Activated naive CD4-positive, alpha-beta T cell (primary cell): ENCODE data around the gene SMURF2.
"Not testable (repeated sequence)": the region's sequence is repeated elsewhere in the genome, so short reads cannot be mapped to it uniquely, and the experiment has no call there.

ENCODE experiments used
- DNase-seq, 4 experiments: peaks; one replicate each; lab custom pipeline; 2025; lab: John Stamatoyannopoulos, UW

SMURF2 gene

DNA sequence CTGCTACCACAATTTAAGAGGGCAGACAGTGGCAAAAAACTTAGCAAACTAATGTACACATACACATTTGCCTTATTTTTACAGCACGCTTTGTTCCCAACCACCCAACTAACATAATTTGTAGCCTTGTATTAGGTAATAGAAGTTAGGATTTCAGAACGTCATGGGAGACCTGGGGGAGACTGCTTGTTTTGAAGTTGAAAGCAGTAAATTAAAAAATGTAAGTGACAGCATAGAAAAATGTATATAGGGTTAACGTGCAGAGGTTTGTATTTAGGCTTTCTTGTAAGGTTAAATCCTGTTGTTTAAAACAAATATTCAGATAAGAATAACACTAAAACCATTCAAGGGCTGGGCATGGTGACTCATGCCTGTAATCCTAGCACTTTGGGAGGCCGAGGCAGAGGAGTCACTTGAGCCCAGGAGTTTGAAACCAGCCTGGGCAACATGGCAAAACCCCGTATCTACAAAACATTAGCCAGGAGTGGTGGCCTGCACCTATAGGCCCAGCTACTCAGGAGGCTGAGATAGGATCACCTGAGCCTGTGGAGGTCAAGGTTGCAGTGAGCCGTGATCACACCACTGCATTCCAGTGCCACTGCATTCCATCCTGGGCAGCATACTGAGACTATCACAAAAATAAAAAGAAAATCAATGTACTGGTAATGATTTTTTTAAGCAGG is 2.3 kb upstream of the SMURF2 start:
- not testable (repeated sequence) for DNase-seq

DNA sequence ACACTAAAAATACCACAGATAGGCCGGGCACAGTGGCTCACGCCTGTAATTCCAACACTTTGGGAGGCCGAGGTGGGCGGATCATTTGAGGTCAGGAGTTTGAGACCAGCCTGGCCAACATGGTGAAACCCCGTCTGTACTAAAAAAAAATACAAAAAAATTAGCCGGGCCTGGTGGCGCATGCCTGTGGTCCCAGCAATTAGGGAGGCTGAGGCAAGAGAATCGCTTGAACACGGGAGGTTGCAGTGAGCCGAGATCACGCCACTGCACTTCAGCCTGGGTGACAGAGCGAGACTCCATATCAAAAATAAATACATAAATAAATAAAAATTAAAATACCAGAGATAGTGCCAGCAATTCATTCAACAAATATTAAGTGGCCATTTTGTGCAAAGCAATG is 1.7 kb upstream of the SMURF2 start:
- not testable (repeated sequence) for DNase-seq

DNA sequence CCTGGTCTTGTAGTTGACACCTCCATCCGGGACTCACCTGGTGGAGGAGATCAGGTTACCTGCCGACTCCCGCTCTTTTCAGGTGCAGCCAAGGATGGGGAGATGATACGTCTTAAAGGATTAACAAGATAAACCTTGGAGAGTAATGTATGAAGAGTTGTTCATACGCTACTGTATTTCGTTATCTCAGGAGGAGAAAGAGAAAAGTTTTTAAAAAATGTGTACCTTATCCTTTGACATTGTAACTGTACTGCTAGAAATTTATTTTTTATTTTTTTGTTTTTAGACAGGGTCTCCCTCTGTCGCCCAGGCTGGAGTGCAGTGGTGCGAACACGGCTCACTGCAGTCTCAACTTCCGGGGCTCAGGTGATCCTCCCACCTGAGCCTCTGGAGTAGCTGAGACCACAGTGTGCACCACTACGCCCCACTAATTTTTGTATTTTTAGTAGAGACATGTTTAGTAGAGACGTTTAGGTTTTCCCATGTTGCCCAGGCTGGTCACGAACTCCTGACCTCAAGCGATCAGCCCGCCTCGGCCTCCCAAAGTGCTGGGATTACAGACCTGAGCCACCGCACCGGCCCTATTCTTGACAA is 764 bp upstream of the SMURF2 start:
- DNase-seq, result no peak

DNA sequence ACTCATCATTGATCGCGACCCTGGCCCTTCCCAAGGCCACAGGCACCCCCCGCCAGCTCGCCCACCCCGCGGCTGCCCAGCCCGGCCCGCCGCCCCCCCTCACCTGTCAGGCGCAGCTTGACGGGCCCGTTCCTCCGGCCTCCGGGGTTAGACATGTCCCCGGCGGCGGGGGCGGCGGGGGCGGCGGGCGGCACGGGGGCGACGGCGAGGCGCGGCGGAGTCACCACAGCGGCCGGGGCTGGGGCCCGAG is 456 bp downstream of the SMURF2 start:
- no peak for DNase-seq

DNA sequence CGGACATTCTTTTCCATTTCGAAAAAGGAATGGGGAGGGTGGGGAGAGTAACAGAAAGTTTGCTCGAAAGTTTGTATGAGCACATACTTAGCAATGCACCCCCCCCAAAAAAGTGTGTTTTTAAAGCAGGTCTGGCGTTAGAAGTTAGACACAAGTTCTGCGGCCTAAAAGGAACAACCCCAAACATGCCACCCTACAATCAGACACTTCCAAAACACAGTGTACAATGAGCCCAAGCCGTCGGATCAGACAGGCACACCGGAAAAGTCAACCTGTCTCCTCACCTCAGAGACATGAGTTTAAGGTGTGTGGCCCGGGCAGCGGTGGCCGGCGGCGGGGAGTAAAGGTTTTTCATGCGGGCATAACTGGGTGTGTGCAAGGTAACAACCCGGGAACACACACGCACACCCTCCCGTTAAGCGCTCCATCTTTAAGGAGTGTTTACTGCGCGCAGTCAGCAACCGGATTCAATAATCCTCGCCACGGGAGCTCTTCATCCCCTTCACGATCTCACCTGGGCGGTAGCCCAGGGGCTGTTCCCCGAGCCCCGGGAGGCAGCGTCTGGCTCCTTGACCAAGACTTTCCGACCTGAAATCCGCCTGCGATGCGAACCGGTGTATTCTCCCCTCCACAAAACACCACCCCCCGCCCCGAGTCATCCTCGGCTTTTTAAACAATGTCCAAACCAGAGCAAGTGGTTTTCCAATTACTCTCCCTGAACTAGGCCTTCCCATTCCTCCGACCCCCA is 955 bp downstream of the SMURF2 start:
- peak; percentile 5 to 18 (median 16) for DNase-seq

DNA sequence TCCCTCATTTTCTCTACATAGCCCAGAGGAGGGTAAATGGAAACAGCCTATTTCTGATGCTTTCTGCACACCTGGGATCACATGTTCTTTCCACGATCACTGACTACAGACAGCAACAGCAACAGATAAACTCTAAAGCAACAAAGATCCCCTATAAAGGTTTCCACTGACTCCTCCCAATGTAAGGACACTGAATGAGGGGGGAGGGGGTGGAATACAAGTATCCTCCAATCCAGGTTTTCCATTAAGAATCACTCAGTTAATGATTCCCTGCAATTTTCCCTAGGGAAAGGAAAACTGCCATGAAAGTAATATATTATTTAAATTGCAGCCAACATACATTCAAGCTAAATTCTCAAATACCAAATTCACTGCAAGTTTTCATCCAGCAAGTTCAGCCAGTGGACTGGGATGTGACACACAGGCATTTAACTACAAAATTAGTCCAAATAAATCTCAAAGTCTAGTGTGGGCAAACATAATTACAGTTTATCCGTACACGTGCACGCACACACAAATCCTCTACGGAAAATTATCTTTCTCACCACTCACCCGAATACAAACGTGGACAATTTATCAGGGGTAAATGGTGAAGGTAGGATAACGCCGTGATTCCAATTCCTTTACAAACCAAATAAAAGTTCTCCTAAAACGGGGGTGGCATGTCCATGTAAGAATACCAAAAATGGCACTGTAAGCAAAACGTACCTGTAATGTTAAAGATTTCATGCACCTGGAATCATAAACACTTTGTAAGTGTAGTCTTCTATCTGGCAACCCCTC is 1.7 kb downstream of the SMURF2 start:
- not testable (repeated sequence) for DNase-seq

DNA sequence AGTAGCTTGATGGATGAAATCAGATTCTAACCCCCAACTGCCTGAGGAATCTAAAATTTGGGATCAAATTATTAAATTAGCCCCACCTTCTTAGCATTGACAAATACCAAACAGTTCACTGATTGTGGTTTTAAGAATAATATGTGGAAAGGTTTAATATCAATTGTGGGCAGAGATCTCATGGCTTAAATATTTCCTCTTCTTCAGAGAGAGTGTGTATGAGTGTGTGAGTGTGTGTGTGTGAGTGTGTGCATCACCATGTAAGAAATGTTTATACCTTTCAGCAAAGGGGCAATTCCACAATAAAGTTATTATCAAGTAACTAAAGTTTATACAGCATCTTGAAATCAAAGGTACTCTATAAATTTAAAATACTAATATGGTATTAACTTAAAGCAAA is 3.2 kb downstream of the SMURF2 start:
- DNase-seq, result no peak

DNA sequence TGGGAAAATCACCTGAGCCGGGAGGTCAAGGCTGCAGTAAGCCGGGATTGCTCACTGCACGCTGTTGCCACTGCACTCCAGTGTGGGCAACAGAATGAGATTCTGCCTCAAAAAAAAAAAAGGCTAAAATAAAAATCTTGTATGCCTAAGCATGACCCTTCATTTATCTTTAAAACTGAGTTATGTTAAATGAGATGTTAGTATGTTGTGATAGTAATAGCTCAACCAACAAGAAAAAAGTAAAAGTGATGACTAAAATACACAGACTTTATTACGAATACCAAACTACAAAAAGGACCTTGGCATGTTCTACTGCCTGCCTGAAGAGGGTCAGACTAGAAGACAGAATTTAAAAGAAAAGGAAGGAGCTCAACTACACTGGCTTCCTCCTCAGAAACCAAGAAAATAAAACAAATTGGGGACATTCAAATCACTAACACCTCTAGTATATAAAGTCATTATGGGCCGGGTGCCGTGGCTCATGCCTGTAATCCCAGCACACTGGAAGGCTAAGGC is 4.4 kb downstream of the SMURF2 start:
- DNase-seq, result no peak

DNA sequence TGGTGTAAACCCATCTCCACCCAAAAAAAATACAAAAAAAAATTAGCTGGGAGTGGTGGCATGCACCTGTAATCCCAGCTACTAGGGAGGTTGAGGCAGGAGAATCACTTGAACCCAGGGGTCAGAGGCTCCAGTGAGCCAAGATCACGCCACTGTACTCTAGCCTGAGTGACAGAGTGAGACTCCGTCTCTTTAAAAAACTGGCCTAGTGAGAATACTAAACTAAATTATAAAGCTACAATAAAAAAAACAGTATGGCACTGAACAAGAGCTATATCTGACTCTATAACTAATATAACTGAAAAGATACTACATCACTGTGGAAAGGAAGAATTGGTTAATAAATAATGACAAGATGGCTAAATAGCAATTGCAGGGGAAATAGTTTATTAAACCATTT is 6.4 kb downstream of the SMURF2 start:
- DNase-seq, result no peak

DNA sequence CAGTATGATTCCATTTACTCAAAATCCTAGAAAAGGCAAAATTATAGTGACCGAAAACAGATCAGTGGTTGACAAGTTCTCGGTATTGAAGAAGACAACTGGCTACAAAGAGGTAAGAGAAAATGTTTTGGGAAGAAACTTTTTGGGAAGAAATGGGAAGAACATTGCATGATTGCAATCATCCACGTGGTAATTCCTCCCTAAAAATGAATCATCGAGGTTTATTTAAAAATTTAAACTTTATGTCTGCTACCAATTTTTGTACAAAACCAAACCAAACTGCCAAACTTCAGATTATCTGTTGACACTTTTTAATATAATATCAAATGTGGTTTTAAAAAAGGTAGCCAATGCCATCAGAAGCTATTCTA is 8.1 kb downstream of the SMURF2 start:
- no peak for DNase-seq

DNA sequence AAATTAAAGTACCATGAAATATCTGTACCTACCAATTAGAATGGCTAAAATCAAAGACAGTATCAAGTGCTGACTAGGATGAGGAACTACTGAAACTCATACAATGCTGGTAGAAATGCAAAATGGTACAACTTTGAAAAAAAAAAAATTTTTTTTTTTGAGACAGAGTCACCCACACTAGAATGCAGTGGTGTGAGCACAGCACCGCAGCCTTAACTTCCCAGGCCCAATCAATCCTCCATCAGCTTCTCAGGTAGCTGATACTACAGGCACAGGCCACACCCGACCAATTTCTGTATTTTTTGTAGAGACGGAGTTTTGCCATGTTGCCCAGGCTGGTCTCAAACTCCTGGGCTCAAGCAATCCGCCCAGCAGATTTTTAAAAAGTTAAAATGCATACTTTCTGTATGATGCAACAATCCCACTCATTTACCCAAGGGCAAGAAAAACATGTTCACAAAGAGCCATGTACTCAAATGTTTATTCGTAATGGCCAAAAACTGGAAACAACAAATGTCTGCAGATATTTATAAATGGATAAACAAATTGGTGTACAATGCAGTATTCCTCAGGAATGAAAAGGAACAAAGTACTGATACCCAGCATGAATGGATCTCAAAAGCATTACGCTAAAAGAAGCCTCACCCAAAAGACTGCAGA is 8.7 kb downstream of the SMURF2 start:
- no peak for DNase-seq

DNA sequence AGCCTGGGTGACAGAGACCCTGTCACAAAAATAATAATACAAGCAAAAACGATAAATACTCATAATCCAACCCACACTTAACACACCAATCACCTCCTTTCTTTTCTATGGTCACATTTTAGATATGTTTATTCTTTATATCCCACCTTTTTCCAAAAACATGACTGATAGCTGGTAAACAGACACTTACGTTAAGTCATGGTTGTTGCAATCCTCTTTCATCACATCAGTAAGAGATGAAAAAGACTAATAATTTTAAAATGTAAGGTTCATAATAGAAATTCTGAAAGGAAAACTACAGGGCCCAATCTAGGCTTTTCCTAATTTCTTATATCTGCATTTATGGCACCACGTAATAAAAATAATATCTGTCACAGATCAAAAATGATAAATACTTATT is 10.2 kb downstream of the SMURF2 start:
- DNase-seq, result no peak

DNA sequence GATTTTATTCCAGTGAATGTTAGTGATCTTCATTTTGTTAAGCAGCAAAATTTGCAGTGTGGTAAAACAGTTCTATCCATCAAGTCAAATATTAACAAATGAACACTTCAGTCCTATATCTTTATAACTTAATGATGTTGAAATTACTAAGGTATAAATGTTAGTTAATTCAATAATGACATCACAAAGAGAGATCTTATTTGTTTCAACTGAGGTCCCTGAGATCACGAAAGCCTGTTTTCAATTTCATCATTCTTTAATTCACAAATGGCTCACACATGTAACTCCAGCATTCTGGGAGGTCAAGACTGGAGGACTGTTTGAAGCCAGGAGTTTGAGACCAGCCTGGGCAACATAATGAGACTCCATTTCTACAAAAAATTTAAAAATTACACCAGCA is 13.9 kb downstream of the SMURF2 start:
- DNase-seq, result no peak

DNA sequence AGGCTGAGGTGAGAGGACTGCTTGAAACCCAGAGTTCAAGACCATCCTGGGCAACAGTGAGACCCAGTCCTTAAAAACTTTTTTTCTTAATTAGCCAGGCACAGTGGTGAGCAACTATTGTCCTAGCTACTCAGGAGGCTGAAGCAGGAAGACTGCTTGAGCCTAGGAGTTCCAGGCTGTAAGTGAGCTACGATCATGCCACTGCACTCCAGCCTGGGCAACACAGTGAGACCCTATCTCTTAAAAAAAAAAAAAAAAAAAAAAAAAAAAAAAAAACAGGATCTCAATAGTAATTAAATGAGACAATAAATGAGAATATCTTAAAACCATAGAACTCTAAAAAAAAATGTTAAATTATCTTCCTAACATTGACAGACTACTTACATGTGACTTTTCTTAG is 14.3 kb downstream of the SMURF2 start:
- DNase-seq, result no peak

DNA sequence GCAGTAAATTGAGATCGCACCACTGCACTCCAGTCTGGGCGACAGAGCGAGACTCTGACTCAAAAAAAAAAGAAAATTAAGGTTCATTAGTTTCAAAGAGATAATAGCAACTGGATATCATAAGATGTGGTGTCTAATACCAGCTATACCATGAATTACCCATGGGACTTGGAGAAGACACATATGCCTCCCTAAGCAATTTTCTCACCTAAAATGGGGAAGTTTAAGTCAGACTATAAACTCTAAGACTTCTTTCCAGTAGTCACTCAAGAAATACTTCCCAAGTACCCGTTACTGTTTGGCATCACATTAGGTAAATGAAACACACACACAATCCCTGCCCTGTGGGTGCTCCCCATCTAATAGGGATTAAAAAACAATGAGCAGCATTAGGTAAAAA is 22.6 kb downstream of the SMURF2 start:
- no peak for DNase-seq

DNA sequence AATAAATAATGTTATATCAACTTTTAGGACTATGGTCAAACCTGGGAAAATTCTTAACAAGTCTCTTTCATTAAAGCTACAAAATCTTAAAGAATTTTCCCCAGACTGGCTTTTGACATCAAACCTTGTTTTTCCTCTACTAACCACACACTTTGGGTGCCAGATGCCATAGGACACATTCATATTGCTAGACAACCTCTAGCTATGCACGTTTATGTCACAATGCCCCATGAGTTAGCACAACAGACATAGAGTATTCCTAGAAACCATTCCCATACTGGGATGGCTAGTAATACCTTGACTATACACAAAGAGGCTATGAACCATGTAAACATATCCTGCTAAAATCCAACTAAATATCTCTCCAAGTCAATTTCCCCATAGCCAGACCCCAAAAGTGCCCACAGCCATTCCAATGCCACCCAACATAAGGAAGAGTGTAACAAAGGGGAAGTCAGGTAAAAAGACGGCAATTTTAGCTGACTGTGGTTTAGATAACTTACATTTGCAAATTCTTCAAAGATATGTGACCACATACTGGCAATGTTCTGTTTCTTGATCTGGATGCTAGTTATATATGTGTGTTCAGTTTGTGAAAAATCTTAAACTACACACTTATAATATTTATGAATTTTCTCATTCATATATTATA is 23.4 kb downstream of the SMURF2 start:
- DNase-seq, result no peak

DNA sequence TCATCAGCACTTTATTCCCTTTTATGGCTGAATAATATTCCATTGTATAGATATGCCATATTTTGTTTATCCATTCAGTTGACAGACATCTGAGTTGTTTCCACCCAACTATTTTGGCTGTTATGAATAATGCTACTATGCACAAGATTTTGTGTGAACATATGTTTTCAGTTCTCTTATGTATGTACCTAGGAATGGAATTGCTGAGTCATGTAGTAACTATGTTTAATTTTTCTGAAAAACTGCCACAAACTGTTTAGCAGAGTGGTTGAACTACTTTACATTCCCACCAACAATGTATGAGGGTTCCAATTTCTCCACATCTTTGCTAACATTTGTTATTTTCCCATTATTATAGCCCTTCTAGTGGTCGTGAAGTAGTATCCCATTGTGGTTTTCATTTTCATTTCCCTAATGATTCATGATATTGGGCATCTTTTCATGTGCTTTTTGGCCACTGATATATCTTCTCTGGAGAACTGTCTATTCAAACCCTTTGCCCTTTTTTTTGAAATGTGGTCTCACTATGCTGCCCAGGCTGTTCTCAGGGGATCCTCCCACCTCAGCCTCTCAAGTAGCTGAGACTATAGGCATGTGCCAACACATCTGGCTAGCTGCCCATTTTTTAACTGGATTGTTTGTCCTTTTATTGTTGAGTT is 26.3 kb downstream of the SMURF2 start:
- no peak for DNase-seq

DNA sequence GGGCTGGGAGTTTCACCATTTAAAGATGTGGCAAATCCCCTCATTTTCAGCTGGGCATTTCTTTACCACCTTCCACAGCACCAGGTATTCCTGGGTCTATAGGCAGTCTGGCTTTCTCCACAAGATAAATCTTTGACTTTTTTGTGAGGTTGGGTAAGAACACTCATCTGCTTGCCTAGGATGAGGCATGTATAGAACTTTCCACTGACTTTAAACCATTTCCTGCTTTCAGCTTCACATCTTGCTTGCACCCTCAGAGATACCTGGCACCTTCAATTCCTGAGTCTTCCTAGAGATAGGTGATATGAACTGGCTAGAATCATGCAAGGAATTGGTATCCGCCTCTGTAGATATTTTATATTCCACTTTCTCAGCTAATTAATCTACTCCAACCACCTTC is 27.9 kb downstream of the SMURF2 start:
- no peak for DNase-seq

DNA sequence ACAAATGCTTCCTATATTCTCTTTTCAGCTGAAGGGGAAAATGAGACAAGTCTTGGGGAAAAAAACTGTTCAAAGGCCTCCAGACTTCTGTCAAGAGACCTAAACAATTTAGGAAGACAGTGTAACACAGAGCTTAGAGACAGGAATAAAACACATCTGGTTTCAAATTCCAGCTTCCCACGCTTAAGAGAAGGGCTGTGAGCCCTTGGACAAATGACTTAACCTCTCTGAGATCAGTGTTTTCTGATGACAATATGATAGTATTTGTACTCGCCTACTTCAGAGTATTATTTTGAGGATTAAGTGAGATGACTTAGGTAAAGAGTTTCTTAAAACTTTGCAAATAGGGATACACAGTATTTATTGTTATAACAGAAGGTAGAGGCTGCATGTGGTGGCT is 29.5 kb downstream of the SMURF2 start:
- no peak for DNase-seq

DNA sequence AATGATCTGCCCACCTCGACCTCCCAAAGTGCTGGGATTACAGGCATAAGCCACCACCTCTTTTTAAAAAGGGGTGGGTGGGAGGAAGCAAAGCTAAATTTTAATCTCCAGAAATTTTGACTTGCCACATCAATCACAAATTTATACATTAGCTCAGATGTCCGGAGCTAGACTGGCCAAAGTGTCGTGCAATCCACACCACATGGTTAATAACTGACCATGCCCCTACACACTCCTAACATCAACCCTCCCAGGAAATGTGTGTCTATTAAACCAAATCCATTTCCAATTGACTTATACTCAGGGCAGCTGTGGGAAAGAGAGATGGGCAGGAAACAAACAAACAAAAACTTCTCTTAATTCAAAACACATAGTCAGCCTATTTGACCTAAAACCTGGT is 29.9 kb downstream of the SMURF2 start:
- DNase-seq, result no peak
